Ishikawa (cell line): ENCODE measurements around the gene PTGS1.

Source experiments
- TEAD4 ChIP-seq: IDR thresholded peaks from 2 replicates; pipeline ENCODE4 v1.6.1; 2012
- YY1 ChIP-seq: IDR thresholded peaks from 2 replicates; pipeline ENCODE4 v1.6.1; 2012; ENCODE audit warnings: low read depth
- TF ChIP-seq, protein P1 (sequence below): IDR thresholded peaks from 2 replicates; pipeline ENCODE4 v1.6.1; 2012

DNA sequence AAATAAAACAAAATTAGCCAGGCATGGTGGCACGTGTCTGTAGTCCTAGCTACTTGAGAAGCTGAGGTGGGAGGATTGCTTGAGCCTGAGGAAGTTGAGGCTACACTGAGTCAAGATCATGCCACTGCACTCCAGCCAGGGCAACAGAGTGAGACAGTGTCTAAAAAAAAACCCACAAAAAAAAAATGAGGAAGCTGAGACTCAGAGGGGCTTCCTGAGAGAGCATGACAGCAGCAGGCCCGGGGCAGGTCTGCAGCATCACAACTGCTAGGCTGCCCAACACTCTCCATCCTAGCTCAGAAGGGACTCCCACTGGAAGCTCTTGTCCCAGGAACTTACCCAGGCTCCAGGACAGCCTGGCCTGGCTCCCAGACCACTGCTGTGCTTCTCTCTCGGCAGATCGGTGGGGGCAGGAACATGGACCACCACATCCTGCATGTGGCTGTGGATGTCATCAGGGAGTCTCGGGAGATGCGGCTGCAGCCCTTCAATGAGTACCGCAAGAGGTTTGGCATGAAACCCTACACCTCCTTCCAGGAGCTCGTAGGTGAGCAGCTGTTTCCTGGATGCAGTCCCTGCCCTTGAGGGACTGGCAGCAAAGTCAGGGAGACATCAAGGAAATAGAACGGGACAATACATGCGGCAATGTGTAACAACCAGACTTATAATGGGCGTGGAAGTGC is 19.1 kb downstream of the PTGS1 start:
- TF ChIP-seq TEAD4: no peak
- TF ChIP-seq YY1: no peak
- TF ChIP-seq, protein P1, sequence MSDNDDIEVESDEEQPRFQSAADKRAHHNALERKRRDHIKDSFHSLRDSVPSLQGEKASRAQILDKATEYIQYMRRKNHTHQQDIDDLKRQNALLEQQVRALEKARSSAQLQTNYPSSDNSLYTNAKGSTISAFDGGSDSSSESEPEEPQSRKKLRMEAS: no peak
